Activated CD8-positive, alpha-beta memory T cell treated with anti-CD3 and anti-CD28 coated beads, Interleukin-2, amount 50 U/mL, for 4 hours (primary cell): ENCODE measurements around the gene LLPH.
A peak's percentile ranks its signal among the peaks of the same experiment; 100 is the strongest.

Source experiments
- DNase-seq: peaks from one replicate; pipeline ENCODE4 v3.0.0-alpha.2; 2020

The LLPH gene

DNA sequence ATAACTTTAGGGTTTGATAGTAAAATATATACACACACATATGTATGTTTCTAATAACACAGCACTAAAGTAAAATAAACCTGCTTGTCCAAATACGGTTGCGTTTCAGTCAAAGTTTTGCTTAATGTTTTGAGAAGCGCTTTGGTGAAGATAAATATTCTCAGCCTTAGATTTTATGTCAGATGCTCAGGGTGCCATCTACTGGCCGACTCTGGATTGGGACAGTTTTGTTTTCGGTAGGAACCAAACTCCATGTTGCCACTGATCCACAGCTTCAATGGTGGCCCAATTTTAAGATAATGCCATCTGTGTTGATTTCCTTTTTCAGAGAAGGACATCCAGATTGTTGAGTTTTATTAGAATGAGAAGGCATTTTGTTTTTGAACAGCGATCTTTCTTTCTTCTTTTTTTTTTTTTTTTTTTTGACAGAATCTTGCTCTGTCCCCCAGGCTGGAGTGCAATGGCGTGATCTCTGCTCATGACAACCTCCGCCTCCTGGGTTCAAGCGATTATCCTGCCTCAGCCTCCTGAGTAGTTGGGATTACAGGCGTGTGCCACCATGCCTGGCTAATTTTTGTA lies 43.1 kb downstream of the LLPH start:
- DNase-seq = peak; percentile 41

DNA sequence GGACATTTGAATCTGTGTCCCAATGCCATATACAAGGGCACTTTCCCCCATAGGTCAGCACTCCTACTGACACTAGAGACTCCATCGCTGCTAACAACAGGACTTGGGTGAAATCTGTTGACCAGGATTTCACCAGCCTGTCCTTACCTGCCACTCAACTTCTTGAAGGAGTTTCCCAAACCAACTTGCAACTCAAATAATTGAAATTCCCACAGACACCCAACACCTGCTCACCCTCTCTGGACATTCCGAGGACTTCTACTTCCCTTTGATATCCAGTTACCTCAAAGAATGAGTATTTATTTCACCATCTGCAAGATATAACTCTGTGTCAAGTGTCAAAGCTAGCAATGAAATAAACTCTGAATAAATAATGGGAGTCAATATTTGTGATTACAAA lies 44.6 kb downstream of the LLPH start:
- DNase-seq = no peak

DNA sequence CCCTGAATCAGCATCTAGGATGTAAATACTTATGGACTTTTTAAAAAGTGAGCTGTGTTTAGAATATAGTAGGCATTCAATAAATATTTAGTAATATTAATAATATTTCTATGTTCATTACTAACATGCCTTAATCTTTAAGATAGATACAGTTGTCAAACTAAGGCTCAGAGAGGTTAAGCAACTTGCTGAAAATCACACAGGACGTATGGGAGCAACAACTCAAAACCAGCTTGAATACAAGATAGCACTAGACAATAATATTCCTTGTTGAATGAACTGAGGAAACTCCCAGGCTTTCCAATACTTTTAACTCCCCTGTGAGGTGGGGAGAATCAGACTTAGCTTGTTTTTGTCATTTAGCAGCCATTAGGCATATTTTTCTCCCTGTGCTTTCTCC lies 45.3 kb downstream of the LLPH start:
- DNase-seq = no peak

DNA sequence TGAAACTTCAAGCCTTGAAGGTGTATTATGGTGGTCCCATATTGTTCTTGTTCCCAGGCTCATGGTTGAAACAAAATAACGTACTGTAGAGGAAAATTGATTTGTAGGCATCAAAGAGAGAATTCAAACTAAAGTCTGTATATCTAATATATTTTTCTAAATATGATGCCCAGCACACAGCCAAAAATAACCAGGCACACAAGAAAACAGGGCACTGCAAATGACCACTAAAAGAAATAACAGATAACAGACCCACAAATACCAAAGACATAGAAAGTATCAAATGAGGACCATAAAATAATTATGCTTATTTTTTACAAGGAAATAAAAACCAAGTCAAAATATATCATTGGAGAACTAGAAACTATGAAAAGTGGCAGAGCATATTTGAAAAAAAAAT lies 46.8 kb downstream of the LLPH start:
- no peak for DNase-seq

DNA sequence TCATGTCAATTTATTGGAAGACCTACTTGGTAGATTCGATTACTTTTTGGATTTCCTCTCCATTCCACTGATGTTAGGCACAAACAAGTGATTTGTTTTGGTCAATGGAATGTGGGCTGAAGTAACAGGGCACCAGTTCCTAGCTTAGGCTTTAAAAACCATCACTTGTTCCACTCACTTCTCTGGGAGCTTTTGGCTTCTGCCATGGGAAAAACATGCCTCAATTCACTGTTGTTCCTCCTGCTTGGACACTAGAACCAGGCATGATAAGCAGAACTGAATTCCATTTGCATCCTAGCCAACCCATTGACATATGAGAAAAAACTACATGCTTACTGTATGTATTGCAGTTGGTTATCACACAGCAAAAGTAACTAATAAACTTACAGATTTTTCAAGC lies 47.8 kb downstream of the LLPH start:
- DNase-seq = no peak

DNA sequence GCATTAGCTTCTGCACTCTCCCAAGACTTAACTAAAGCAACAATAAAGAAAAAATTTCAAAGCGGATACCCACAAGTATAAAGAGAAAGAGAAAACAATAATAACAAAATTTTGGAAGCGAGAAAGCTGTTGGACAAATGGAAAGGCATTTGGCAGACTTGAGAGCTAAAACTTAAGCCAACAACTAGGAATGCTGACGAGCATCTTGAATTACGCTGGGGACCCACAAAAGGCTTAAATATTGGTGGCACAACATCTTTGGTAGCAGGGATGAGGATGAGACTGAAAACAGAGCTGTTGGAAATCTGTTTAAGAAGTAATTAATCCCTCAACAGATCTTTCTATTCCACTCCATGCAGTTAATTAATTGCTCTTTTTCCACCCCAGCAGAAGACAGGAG lies 49.8 kb downstream of the LLPH start:
- no peak for DNase-seq

DNA sequence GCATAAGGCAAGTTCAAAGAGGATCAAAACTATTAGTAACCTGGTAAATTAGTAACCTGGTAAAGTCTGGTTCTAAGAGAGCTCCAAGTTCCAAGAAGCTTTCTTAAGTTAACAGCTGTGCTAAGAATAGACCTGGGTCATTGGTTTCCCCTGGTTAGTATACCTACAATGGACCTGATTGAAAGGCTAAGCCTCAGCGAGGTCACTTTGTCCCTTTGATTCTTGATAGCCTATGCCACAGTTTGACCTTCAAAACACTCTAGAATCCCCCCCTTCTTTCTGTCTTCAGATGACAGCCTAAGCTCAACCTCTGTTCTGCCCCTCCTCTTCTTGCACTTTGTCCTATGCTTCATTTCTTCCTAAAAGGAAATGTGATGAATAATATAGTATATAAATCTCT lies 53.0 kb downstream of the LLPH start:
- no peak for DNase-seq

DNA sequence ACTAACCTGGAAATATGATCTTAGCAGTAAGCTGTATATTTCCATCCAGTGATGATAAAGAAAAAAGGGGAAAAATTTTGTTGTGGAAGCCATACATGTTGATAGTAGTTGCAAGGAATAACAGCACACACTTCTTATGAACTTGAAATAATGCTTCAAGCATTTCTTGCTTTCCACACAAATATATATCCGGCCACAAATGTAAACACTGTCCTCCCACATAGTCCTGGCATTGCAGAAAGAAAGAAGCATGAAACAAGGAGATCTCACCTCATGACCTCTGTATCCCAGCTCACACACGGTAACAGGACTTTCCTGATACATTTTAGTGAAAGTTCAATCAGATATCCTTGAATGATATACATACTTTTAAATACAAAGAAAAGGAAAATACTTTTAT lies 56.0 kb downstream of the LLPH start:
- no peak for DNase-seq

DNA sequence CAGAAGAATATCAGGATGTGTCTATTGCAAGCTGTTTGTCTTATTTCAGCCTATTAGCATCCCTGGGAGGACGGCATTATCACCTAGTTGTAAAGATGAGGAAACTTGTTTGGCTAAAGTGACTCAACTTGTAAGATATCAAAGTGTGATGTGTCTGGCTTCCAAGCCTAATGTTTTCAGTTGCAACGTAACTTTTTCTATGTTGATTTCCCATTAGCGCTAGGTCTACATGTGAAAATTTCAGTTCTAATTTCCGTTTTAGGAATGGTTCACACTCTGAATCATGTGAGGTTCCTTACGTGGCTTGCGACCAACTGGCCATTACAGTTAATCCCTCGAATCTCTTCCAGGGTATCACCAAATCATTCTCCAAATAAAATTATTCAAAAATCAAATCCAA lies 58.0 kb downstream of the LLPH start:
- DNase-seq = no peak

DNA sequence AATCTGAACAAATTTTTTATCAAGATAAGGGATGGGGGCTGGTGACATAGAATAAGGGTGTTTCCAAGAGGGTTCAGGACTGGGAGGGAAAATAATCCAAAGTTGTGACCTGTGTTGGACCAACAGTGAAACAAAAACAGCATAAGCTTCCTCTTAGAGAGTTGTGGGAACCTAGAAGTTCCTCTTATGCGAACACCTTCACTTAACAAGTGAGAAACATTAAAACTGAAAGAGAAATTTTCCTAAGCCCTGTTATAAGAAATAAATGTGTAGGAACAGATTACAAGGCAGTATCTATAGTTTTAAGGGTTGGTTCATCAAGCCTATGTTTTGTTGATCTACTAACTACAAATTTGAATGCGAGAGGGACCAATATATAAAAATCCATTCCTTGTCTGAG lies 58.4 kb downstream of the LLPH start:
- no peak for DNase-seq

DNA sequence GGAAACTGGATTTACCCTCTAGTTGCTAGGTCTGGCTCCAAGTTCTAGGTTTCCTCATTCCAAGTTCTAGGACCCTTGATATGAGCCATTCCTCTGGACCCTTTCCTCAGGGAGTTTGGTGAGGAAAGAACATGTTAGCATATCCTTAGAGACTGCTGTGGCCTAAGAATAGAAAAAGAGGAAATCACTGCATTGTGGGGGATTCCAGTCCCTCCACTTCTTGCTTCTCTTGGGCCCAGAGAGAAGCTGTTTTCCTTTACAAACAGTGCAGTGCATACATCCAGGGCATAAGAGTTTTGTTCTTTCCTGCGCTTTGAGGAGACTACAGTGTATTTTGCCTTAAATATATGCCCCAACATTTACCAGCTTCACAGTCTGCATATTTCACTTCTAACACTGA lies 59.0 kb downstream of the LLPH start:
- no peak for DNase-seq

DNA sequence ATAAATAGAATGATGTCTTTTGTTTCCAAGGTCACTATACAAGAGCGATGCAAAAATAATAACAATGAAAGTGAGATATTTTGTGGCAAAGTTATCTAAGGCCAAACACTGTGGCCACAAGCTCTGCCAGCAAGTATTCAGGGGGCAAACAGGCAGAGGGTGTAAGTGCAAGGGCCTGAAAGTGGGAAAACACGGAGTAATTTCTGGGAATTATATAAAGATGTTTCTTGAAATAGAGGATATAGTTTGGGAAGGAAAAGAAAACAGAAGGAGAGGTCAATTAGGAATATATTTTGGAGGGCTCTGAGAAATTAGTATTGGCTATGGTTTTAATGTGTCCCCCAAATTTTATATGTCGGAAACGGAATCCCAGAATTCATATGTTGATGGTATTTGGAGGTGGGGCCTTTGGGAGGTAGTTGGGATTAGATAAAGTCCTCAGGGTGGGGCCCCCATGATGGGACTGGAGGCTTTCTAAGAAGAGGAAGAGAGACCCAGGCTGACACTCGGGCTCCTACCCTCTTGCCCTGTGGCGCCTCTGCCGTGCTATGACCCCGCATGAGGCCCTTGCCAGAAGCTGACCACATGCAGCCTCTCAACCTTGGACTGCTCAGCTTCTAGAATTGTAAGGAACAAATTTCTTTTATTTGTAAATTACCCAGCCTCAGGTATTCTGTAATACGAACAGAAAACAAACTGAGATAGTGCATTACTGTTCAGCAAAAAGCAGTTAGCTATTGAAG lies 60.0 kb downstream of the LLPH start:
- no peak for DNase-seq

DNA sequence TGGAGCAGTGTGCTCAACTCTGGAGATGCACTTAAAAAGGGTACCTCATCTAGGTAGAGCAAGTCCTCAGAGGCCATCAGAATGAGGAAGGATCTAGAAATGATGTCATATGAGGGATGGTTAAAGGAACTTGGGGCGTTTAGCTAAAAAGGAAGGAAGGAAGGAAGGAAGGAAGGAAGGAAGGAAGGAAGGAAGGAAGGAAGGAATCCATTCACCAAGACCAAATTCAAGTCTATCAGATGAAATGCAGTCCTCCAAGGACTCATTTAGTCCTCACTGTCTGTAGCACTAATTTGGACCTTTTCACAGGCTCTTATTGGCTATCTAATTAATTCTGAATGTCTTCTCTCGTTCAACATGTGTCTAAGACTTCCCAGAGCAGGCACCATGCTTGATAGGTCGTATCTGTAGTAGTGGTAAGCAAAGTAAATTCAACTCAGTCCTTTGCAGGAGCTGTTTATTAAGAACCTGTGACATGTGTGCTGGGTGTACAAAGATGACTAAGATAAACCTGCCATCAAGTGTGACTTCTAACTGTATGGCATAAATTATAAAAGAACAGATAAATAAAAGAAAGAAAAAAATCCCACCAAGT lies 63.5 kb downstream of the LLPH start:
- DNase-seq = no peak
